ENCODE data around the gene ENDOD1.

ENDOD1 gene

GRCh38 chr11:95175818-95176380, 86.3 kb downstream of the ENDOD1 start:
- no peak for DNase-seq (ENCODE audit: low spot score)
